ENCODE results near the gene RAB11FIP4. TPM values are rescaled to one million over a fixed set of nuclear protein-coding genes. Genes with fewer than 3 reads are reported as not detected.

RAB11FIP4 gene
- total and polyA plus RNA-seq, 2 donors (not counting 1 experiment from before 2014, with no cell fraction given), result 17.0 to 70.5 TPM

- H3K27me3 Mint-ChIP-seq, result no peaks in the 10 kb centered on the region
- no peaks in the 10 kb centered on the region for H3K9me3 Mint-ChIP-seq (ENCODE audit: insufficient read depth)
- H3K4me3 ChIP-seq (ENCODE audit: control extremely low read depth in 1 of 5, extremely low read depth in 1 of 5, insufficient read depth in 1 of 5, low read depth in 2 of 5, low read length in 4 of 5), result peak overlapping the region in 3 of 5 experiments; percentile 17 to 34 (median 29)
- intact Hi-C loops (cut with micrococcal nuclease), result no loop called here
- H3K27ac Mint-ChIP-seq, result no peak overlapping the region
- 35% methylated on average over 9 of the region's 9 CpGs for WGBS (ENCODE audit: insufficient coverage)
- peak overlapping the region; percentile 59 for H3K4me3 Mint-ChIP-seq
- peaks cover 9 to 12% of the 10 kb centered on the region in 2 donors for H3K4me1 ChIP-seq (ENCODE audit: control insufficient read depth in 2 of 2, insufficient read depth in 2 of 2, low read length in 2 of 2)
- H3K27me3 ChIP-seq (replicated peaks in 1 of 4; ENCODE audit: control extremely low read depth in 1 of 4, control insufficient read depth in 3 of 4, insufficient read depth in 4 of 4, low read length in 3 of 4), result no peaks in the 10 kb centered on the region
- H3K79me2 ChIP-seq (ENCODE audit: control insufficient read depth, insufficient read depth, low read length), result peaks cover 14% of the 10 kb centered on the region
- peaks cover 12% of the 10 kb centered on the region for H3K4me1 Mint-ChIP-seq
- H2AFZ ChIP-seq (ENCODE audit: insufficient read depth, low read depth, low read length, poor library complexity, severe bottlenecking), result peak overlapping the region; percentile 69
- peak overlapping the region; percentile 12 for H3K9ac ChIP-seq (ENCODE audit: low read length)
- H3K36me3 ChIP-seq (replicated peaks in 1 of 2; ENCODE audit: control extremely low read depth in 1 of 2, control insufficient read depth in 1 of 2, extremely low read depth in 1 of 2, insufficient read depth in 2 of 2, low read length in 1 of 2), result no peaks in the 10 kb centered on the region
- TF ChIP-seq EZH2 (IDR thresholded peaks at IDR 0.05; ENCODE audit: borderline replicate concordance, insufficient read depth, low read depth, low read length, poor library complexity, severe bottlenecking), result no peak
- no peak for TF ChIP-seq CTCF (IDR thresholded peaks at IDR 0.05)
- ChIA-PET POLR2A (no interaction called here), CTCF (no interaction called here)
- H3K4me2 ChIP-seq (replicated peaks; ENCODE audit: low read depth, low read length, poor library complexity, severe bottlenecking), result peak overlapping the region; percentile 65
- H3K9me3 ChIP-seq (ENCODE audit: control extremely low read depth in 1 of 3, control insufficient read depth in 2 of 3, insufficient read depth in 1 of 3, low read length in 2 of 3), result no peaks in the 10 kb centered on the region
- ATAC-seq (ENCODE audit: low read depth), result no peak
- H4K20me1 ChIP-seq (ENCODE audit: control insufficient read depth, insufficient read depth, low read length, poor library complexity, severe bottlenecking), result no peaks in the 10 kb centered on the region
- H3K27ac ChIP-seq (ENCODE audit: low read length in 2 of 2), result no peak overlapping the region
- no peak for DNase-seq
Measured at GRCh38 chr17:31568121-31568520, 176.6 kb downstream of the RAB11FIP4 start.

DNA sequence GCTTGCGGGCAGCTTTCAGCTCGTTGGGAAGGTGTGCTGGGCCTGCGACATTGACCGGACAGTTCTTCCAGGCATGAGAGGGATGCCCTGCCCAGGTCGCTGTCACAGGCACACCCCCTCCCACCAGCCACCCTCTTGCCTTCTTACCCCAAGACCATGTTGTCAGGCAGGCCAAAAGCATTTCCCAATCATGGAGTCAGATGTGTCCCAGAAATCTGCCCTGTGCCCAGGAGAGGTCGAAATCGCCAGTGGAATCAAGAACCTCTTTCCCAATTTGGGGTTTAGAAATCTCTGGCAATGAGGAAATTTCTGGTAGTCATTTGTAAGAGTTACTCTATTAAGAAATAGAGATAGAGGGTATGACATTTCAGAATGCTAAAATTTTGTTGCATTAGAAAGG is 177.1 kb downstream of the RAB11FIP4 start:
- no peak overlapping the region for H2AFZ ChIP-seq (ENCODE audit: insufficient read depth, low read depth, low read length, poor library complexity, severe bottlenecking)
- H3K4me2 ChIP-seq (replicated peaks; ENCODE audit: low read depth, low read length, poor library complexity, severe bottlenecking), result peak overlapping the region; percentile 65
- DNase-seq (no peak), ATAC-seq (ENCODE audit: low read depth) (no peak)
- no peak overlapping the region for H3K27ac ChIP-seq (ENCODE audit: low read length in 2 of 2)
- H3K27me3 Mint-ChIP-seq, result no peaks in the 10 kb centered on the region
- H3K27ac Mint-ChIP-seq, result no peak overlapping the region
- no peaks in the 10 kb centered on the region for H3K9me3 ChIP-seq (ENCODE audit: control extremely low read depth in 1 of 3, control insufficient read depth in 2 of 3, insufficient read depth in 1 of 3, low read length in 2 of 3)
- H3K9me3 Mint-ChIP-seq (ENCODE audit: insufficient read depth), result no peaks in the 10 kb centered on the region
- intact Hi-C loops (cut with micrococcal nuclease), result no loop called here
- 85% methylated on average over 6 of the region's 7 CpGs for WGBS (ENCODE audit: insufficient coverage)
- no peak overlapping the region for H3K9ac ChIP-seq (ENCODE audit: low read length)
- TF ChIP-seq CTCF (IDR thresholded peaks at IDR 0.05), result no peak
- no peak for TF ChIP-seq EZH2 (IDR thresholded peaks at IDR 0.05; ENCODE audit: borderline replicate concordance, insufficient read depth, low read depth, low read length, poor library complexity, severe bottlenecking)
- H3K4me3 ChIP-seq (ENCODE audit: control extremely low read depth in 1 of 5, extremely low read depth in 1 of 5, insufficient read depth in 1 of 5, low read depth in 2 of 5, low read length in 4 of 5), result no peak overlapping the region
- peaks cover 9 to 12% of the 10 kb centered on the region in 2 donors for H3K4me1 ChIP-seq (ENCODE audit: control insufficient read depth in 2 of 2, insufficient read depth in 2 of 2, low read length in 2 of 2)
- H3K4me3 Mint-ChIP-seq, result peak overlapping the region; percentile 59
- H3K4me1 Mint-ChIP-seq, result peaks cover 12% of the 10 kb centered on the region
- POLR2A ChIA-PET, result no interaction called here
- peaks cover 14% of the 10 kb centered on the region for H3K79me2 ChIP-seq (ENCODE audit: control insufficient read depth, insufficient read depth, low read length)
- no peaks in the 10 kb centered on the region for H3K36me3 ChIP-seq (replicated peaks in 1 of 2; ENCODE audit: control extremely low read depth in 1 of 2, control insufficient read depth in 1 of 2, extremely low read depth in 1 of 2, insufficient read depth in 2 of 2, low read length in 1 of 2)
- CTCF ChIA-PET, result no interaction called here
- no peaks in the 10 kb centered on the region for H3K27me3 ChIP-seq (replicated peaks in 1 of 4; ENCODE audit: control extremely low read depth in 1 of 4, control insufficient read depth in 3 of 4, insufficient read depth in 4 of 4, low read length in 3 of 4)
- H4K20me1 ChIP-seq (ENCODE audit: control insufficient read depth, insufficient read depth, low read length, poor library complexity, severe bottlenecking), result no peaks in the 10 kb centered on the region
